Bronchial epithelial cell (primary cell): ENCODE data around the gene GMPPA. TPM values are rescaled to one million over a fixed set of nuclear protein-coding genes. Genes with fewer than 3 reads are reported as not detected.

Experiments used
- DNase-seq: peaks from one replicate; pipeline ENCODE4 v3.0.0-alpha.2; 2010; ENCODE audit warnings: low read depth
- FAIRE-seq: peaks from 2 replicates; lab custom pipeline; 2011; peaks lifted over from hg19 to GRCh38; lab: Jason Lieb, UNC
- H3K27me3 ChIP-seq: 2 replicates; pipeline ENCODE4 v1.5.1; 2011; ENCODE audit warnings: low read length; ENCODE audit not compliant: control insufficient read depth, insufficient read depth
- H3K36me3 ChIP-seq: 2 replicates; pipeline ENCODE4 v1.5.1; 2011; ENCODE audit warnings: low read length; ENCODE audit not compliant: control insufficient read depth, insufficient read depth
- H3K4me3 ChIP-seq: 2 replicates; pipeline ENCODE4 v1.5.1; 2011; ENCODE audit warnings: mild to moderate bottlenecking, low read depth, low read length, control low read depth
- CTCF ChIP-seq: IDR thresholded peaks from 2 replicates; pipeline ENCODE4 v1.5.1; 2011; ENCODE audit warnings: mild to moderate bottlenecking, moderate library complexity, low read length, control low read depth, inconsistent platforms; ENCODE audit not compliant: insufficient read depth, severe bottlenecking
- total RNA-seq: library from RNA; depleted of rRNA; stranded (reverse); fragments of >200 nt; gene quantifications from 2 replicates; pipeline ENCODE4 v1.2.1, GENCODE V29; 2014

The GMPPA gene
- total RNA-seq, 1 donor from 2014 or later, result 49.0 TPM

GRCh38 chr2:219471476-219472371 lies 27.0 kb upstream of the GMPPA start:
- Histone ChIP-seq H3K36me3 (peaks cover 4% of the 10 kb centered on the region), H3K4me3 (no peak overlapping the region), H3K27me3 (no peaks in the 10 kb centered on the region)
- no peak for TF ChIP-seq CTCF
- FAIRE-seq (no peak), DNase-seq (no peak)

- no peak overlapping the region for H3K4me3 ChIP-seq
- TF ChIP-seq CTCF, result no peak
- no peak for DNase-seq
- H3K27me3 ChIP-seq, result no peaks in the 10 kb centered on the region
- peaks cover 4% of the 10 kb centered on the region for H3K36me3 ChIP-seq
- FAIRE-seq, result no peak
Observed at GRCh38 chr2:219472629-219473187, 26.0 kb upstream of the GMPPA start.

GRCh38 chr2:219473511-219473910 lies 25.2 kb upstream of the GMPPA start:
- no peak for FAIRE-seq
- peaks cover 4% of the 10 kb centered on the region for H3K36me3 ChIP-seq
- no peak overlapping the region for H3K4me3 ChIP-seq
- no peak for TF ChIP-seq CTCF
- no peaks in the 10 kb centered on the region for H3K27me3 ChIP-seq
- no peak for DNase-seq

GRCh38 chr2:219474285-219475060 lies 24.2 kb upstream of the GMPPA start:
- peaks cover 4% of the 10 kb centered on the region for H3K36me3 ChIP-seq
- DNase-seq, result no peak
- TF ChIP-seq CTCF, result no peak
- H3K27me3 ChIP-seq, result peaks cover 2% of the 10 kb centered on the region
- FAIRE-seq, result no peak
- no peak overlapping the region for H3K4me3 ChIP-seq

GRCh38 chr2:219475278-219475677 lies 23.4 kb upstream of the GMPPA start:
- no peak for TF ChIP-seq CTCF
- no peak overlapping the region for H3K4me3 ChIP-seq
- peaks cover 4% of the 10 kb centered on the region for H3K36me3 ChIP-seq
- DNase-seq (no peak), FAIRE-seq (no peak)
- H3K27me3 ChIP-seq, result peaks cover 2% of the 10 kb centered on the region
